ENCODE data around the gene STAT3. TPM values are rescaled to one million over a fixed set of nuclear protein-coding genes. Genes with fewer than 3 reads are reported as not detected.

The STAT3 gene
- 181 TPM for total RNA-seq

DNA sequence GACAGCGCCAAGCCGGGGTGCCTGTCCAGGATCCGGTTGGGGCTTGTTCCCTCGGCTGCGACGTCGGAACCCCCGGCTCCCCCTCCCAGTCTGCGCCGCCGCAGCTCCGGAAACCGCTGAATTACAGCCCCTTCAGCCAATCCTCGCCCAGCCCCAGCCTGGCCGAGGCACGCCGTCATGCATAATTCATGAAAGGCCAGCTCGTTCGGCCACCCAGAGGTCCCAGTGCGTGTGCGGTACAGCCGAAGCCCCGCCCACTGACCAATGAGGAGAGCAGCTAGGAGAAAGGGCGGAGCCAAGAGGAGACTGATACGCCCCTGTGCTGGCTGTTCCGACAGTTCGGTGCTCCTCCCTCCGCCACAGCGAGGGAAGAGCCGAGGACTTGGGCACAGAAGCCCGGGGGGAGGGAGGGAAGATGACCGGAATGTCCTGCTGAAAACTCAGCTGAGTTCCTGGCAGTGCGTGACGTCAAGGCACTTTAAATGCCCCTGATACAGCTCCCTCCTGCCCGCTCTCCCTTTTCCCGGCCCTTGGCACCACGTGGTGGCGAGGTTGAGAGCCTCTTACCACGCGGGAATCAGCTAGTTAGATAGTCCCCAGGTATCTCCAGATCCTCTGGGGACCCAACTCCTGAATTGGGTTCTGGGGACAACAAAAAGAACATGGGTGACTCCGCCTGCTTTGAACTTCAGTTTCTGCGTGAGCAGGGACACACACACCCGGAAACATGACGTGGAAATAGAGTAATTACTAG is at the start of gene STAT3:
Gene STAT3 (minus strand): TSS at position 62 of the 754 bp plus-strand sequence. CDS start 39,926 bp downstream, outside the sequence.
- no peaks in the 10 kb centered on the region for H3K9me3 ChIP-seq
- intact Hi-C loops (cut with DNase I) = loop anchor here (1.0 to 2.0 kb wide), 5 partner anchors 20 to 76 kb away; partner anchors contain the start of gene CAVIN1
- peak within 1 kb of the TSS; percentile 92 to 98 for H3K4me3 ChIP-seq
- TF ChIP-seq, protein P1, sequence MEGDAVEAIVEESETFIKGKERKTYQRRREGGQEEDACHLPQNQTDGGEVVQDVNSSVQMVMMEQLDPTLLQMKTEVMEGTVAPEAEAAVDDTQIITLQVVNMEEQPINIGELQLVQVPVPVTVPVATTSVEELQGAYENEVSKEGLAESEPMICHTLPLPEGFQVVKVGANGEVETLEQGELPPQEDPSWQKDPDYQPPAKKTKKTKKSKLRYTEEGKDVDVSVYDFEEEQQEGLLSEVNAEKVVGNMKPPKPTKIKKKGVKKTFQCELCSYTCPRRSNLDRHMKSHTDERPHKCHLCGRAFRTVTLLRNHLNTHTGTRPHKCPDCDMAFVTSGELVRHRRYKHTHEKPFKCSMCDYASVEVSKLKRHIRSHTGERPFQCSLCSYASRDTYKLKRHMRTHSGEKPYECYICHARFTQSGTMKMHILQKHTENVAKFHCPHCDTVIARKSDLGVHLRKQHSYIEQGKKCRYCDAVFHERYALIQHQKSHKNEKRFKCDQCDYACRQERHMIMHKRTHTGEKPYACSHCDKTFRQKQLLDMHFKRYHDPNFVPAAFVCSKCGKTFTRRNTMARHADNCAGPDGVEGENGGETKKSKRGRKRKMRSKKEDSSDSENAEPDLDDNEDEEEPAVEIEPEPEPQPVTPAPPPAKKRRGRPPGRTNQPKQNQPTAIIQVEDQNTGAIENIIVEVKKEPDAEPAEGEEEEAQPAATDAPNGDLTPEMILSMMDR (IDR thresholded peaks at IDR 0.05) = peak in 1 of 3 experiments; percentile 14
- peaks cover 0 to 21% of the 10 kb centered on the region in 2 donors for H3K4me1 ChIP-seq
- no peaks in the 10 kb centered on the region for H3K27me3 ChIP-seq
- peak; percentile 100 for DNase-seq (ENCODE audit: low spot score in 2 of 2)
- peak within 1 kb of the TSS; percentile 100 for H3K27ac ChIP-seq
- H3K36me3 ChIP-seq = no peaks in the 10 kb centered on the region

DNA sequence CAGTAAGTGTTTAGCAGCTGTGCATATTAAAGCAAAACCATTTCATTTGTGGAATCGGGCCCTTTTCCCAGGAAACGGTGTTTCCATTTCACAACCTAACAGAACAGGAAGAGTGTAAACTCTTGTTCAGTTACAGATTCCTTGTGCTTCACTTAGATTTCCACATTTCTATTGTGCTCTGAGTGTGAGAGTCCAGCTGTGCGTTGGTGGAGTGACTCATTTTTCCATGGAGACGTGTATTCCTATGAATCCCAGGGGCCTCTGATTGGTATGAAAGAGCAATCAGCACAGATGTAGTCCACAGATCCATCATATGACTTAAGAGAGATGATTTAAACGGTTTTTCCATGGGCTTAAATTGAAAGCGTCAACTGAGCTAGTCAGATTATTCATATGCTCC is 48.1 kb upstream of the STAT3 start:
- Histone ChIP-seq H3K36me3 (no peaks in the 10 kb centered on the region), H3K4me1 (no peaks in the 10 kb centered on the region), H3K9me3 (no peaks in the 10 kb centered on the region), H3K27ac (peak overlapping the region; percentile 28 to 60), H3K27me3 (no peaks in the 10 kb centered on the region), H3K4me3 (no peak overlapping the region)
- intact Hi-C loops (cut with DNase I) = loop anchor here (2.0 kb wide), 1 partner anchor 22 kb away; the partner anchor contains the start of gene ATP6V0A1
- TF ChIP-seq, protein P1 (IDR thresholded peaks at IDR 0.05) = no peak
- peak in 1 of 2 donors; percentile 85 for DNase-seq (ENCODE audit: low spot score in 2 of 2)

DNA sequence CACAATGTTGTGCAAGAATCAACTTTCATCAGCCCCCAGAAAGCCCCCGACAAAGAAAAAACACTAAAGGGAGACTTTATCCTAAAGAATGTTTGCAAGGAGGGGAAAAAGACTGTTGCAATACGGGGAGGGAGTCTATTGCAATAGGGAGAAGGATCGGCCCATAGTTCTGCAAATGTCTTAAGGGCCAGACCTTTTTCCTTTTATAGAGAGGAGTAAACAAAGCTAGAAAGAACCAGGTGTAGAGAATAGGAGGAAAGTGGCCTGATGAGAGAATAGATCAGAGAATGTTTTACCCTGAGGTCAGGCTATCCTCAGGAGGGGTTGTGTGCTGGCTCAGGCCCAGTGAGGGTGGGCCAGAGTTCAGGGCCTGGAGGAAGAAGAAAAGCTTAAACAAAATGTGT is 43.5 kb upstream of the STAT3 start:
- Histone ChIP-seq H3K4me1 (peaks cover 0 to 8% of the 10 kb centered on the region in 2 donors), H3K27me3 (no peaks in the 10 kb centered on the region), H3K9me3 (no peaks in the 10 kb centered on the region), H3K36me3 (no peaks in the 10 kb centered on the region), H3K27ac (no peak overlapping the region), H3K4me3 (no peak overlapping the region)
- intact Hi-C loops (cut with DNase I) = no loop called here
- TF ChIP-seq, protein P1 (IDR thresholded peaks at IDR 0.05) = no peak
- DNase-seq (ENCODE audit: low spot score in 2 of 2) = no peak

DNA sequence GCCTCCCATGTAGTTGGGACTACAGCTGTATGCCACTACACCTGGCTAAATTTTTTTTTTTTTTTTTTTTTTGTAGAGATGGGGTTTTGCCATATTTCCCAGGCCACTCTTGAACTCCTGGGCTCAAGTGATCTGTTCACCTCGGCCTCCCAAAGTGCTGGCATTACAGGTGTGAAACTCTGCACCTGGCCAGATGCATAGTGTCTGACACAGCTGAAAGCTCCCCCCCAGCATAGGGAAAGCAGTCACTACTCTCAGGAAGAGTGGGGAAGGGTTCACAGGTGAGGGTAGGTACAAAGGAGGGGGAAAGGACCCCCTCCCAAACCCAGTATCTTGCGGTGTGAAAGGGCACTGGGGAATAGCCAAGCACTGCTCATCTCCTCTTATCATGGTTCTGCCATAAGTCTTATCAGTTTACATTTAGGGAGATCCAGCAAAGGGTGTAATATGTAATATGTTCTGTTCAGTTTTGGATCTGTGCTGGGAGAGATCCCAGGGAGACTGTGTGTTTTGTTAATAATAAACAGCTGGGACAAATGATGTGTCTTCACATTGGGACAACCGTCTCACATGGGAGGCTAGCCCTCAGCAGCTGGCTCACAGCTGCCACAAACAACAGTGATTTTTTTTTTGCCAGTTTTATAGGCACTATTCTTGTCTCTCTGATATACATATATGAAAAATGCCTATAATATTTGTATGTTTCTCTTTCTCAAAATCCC is 41.6 kb upstream of the STAT3 start:
- intact Hi-C loops (cut with DNase I) = loop anchor here (2.0 kb wide), 1 partner anchor 87 kb away; no protein-coding TSS in a partner anchor
- DNase-seq (ENCODE audit: low spot score in 2 of 2) = no peak
- TF ChIP-seq, protein P1 (IDR thresholded peaks at IDR 0.05) = no peak

DNA sequence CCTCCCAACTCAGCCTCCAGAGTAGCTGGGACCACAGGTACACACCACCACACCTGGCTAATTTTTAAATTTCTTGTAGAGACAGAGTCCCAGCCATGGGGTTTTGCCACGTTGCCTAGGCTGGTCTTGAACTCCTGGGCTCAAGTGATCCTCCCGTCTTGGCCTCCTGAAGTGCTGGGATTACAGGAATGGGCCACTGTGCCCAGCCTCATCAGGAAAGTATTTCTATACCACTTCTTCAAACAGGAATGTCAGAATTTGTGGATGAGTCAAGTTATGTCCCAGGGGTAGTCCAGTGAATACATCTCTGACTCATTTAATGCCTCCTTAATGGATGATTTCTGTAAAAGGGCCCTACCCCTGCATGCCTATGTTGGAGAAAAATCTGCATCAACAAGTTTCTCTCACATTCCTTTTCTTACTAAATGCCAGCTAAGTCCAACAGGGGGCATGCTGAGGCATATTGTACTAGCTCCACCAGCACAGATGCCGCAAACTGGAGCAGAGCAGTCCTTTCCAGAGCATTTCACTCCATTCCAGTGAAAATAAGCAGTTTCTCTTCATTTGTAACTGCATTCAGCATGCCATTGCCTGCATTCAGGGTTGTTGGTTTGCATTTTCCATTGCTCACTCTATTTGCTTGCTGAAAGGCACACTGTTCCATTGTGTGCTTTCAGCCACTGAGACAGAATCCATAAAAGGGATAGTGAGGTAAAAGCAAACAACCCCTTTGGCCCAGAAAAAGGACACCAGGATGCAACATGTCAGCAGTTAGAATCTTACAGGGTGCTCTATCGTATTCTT is 40.1 kb upstream of the STAT3 start:
- H3K27me3 ChIP-seq = no peaks in the 10 kb centered on the region
- TF ChIP-seq, protein P1 (IDR thresholded peaks at IDR 0.05) = peak; percentile 67 to 75 (median 69)
- no peak overlapping the region for H3K4me3 ChIP-seq
- no peaks in the 10 kb centered on the region for H3K9me3 ChIP-seq
- H3K36me3 ChIP-seq = no peaks in the 10 kb centered on the region
- intact Hi-C loops (cut with DNase I) = loop anchor here (2.0 kb wide), 1 partner anchor 88 kb away; no protein-coding TSS in a partner anchor
- H3K4me1 ChIP-seq = peaks cover 3 to 19% of the 10 kb centered on the region in 2 donors
- DNase-seq (ENCODE audit: low spot score in 2 of 2) = peak in 1 of 2 donors; percentile 86
- peak overlapping the region; percentile 8 to 64 for H3K27ac ChIP-seq

More for the DNA sequence above, 41.6 kb upstream of the STAT3 start:
- Histone ChIP-seq H3K4me1 (peaks cover 0 to 8% of the 10 kb centered on the region in 2 donors), H3K27me3 (no peaks in the 10 kb centered on the region), H3K4me3 (no peak overlapping the region), H3K9me3 (no peaks in the 10 kb centered on the region), H3K27ac (no peak overlapping the region), H3K36me3 (no peaks in the 10 kb centered on the region)
